HUDEP-2 (cell line): ENCODE measurements around the gene FCSK.
A peak's percentile ranks its signal among the peaks of the same experiment; 100 is the strongest.

Source experiments
- DNase-seq, 76 experiments: peaks; one replicate each; lab custom pipeline; 2025; ENCODE audit not compliant: unreplicated experiment in 76 of 76; lab: John Stamatoyannopoulos, UW

Gene FCSK

GRCh38 chr16:70475054-70475871 is 20.9 kb downstream of the FCSK start:
- DNase-seq: no peak

GRCh38 chr16:70476272-70477020 is 22.1 kb downstream of the FCSK start:
- peak in 5 of 76 experiments; percentile 4 to 34 (median 21) for DNase-seq

DNA sequence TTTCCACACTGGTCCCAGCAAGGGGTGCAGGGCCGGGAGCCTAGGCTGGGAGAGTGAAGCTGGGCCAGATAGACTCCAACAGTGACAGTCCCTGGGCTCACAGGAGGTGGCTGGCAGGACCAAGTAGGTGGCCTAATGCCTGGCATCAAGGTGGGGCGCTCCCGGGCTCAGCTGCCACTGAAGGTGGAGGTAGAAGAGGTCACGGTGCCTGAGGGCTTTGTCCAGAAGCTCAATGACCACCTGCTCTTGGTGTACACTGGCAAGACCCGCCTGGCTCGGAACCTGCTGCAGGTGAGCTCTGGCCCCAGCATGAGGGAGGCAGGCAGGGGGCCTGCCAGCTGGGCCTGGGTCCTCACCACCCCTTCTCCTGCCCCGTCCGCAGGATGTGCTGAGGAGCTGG is 23.8 kb downstream of the FCSK start:
- DNase-seq: no peak

- no peak for DNase-seq
Observed at GRCh38 chr16:70478912-70479341, 24.5 kb downstream of the FCSK start.

- peak in 8 of 76 experiments; percentile 1 to 13 (median 10) for DNase-seq
Observed at GRCh38 chr16:70480127-70481105, 26.0 kb downstream of the FCSK start.

DNA sequence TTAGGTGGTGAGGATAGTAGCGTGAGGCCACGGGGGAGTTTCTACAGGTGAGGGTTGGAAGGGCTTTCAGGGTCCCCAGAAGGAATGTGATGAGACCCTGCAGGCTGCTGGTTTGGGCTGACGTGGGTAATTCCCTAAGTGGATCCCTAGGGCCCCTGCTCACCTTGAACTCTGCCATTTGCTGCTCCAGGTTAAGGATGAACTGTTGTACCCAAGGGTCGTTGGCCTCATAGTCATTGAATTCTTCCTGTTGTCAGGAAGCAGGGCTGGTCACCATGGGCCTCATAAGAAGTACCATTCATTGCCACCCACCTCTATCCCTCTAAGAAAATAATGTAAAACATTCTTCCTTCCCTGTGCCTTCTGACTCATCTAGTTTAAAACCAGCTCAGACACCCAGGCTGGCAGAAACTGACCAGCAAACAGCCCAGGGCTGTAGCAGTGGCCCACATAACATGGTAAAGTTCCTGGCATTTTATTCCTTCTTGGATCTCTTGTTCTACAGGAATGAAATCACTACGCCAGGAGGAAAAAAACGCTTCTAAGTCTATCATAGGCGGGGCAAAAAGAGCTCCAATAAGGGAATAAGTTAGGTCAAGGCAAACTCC is 27.6 kb downstream of the FCSK start:
- no peak for DNase-seq

DNA sequence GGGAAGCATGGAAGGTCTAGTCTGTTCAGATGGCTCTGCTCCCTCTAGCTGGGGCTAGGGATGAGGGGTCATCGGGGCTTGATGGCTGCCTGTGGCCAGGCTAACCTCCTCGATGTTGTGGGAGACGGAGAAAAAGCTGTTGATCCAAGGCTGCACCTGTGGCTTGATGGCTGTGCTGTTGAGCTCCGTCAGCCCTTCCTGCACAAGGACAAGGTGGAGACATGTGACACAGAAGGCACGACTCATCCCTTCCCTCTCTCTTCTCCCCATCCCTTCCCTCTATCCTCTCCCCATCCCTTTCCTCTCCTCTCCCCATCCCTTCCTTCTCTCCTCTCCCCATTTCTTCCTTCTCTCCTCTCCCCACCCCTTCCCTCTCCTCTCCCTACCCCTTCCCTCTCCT is 28.2 kb downstream of the FCSK start:
- DNase-seq: no peak

DNA sequence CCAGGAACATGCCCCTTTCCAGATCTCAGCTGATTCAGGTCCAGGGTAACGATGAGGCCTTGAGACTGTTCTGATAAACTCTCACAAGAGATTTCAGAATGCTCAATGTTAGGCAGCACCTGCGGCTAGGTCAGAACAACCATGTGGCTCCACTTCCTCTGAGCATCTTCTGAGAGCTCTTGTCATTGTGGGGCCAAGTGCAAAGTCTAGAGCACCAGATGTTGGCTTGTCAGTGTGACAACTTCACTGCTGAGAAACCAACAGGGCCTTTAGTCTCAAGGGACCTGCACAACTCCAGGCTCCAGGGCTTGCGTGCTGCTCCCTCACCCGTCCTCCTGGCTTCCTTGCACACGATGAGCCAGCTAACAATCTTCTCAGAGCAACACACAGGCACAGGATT is 29.0 kb downstream of the FCSK start:
- no peak for DNase-seq

- no peak for DNase-seq
Observed at GRCh38 chr16:70484867-70485266, 30.5 kb downstream of the FCSK start.

- DNase-seq: no peak
Observed at GRCh38 chr16:70490261-70490660, 35.9 kb downstream of the FCSK start.

DNA sequence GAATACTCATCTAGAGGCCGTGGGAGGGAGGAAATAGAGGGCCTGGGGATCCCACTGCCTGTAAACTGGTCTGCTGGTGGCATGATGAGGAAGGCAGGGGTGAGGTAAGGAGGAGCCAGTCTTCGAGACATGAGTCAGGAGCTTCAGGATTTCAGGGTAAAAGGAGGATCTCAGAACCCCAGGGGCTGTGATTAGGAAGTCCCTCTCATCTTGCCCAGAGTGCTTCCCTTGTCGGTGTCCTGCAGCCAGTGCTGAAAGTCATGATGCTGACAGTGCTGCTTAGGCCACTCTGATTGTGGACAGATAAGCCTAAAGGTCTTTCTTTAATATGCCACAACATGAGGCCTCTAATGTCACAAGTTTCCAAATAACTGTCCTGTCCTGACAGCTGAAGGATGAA is 39.4 kb downstream of the FCSK start:
- no peak for DNase-seq

DNA sequence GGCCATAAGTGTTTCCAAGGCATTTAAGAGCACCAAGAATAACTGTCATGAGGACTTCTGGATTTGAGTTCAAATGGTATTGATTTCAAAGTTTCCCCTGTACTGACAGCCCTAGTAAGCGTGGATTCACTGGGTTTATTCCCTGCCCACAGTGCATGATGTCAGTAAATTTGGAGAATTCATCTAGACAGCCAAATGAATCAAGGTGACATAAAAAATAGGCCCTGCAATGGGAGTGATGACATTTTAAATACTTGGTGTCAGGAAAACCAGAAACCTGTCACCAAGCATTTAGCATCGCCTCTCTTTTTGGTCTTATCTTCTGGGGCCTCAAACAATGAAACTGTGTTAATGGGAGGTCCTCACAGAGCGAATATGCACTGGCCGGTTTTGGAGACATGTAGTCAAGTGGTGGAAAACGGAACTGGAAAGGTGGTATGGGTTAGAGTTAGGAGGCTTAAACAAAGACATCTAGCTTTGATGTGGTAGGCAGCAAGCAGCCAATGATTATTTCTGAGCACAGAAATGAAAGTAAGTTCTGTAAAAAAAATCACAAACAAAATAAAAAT is 39.9 kb downstream of the FCSK start:
- DNase-seq: no peak

- no peak for DNase-seq
Observed at GRCh38 chr16:70494777-70495176, 40.4 kb downstream of the FCSK start.

DNA sequence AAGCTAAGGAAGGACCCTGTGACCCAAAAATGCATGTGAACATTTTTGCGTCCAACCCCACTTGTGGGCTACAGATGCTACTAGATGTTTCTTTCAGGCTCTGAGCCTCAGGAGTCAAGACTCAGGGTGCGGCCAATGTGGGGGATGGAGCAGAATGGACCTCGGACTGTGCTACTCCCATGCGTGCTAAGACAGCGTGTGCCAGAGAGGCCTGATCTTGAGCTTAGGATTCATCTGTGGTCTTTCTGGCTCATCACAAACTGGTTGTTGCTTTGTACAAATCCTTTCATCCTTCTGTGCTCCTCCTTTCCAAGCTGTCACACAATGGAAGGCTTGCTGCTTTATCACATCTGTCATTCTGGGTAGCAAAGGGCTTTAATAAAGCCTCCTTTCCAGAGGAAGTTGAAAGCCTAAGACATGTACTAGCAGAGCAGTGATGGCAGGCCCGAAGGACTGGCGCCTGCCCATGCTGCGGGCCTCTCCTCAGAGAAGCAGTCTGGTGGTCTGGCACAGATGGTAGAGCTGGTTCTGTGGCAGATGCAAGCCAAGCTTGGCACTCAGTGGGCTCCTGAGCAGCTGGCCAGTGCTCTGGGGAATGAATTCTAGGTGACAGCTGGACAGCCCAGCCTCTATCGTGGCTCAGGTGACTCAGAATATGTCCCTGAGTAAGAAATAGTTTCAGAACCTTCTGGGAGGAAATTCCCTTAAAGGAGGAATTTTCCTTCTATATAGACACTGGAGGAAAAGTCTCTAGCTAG is 41.2 kb downstream of the FCSK start:
- DNase-seq: no peak

DNA sequence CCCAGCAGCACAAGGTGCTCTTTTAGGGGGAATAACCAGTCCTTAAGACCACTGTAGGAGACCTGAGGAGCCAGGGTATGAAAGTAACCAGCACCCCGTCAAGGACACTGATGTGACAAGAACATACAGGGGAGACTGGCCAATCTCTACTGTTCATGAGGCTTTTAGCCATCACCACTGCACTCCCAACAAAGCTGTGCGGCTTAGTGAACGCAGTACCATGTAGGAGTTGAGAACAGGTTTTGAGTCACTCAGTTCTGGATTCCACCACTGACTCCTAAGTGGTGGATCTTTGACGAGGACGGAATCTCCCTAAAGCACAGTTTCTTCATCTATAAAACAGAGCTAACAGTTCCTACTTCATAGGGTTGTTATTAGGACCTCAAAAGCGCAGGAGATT is 42.1 kb downstream of the FCSK start:
- DNase-seq: no peak

- peak in 2 of 76 experiments; percentile 4 to 22 for DNase-seq
Observed at GRCh38 chr16:70508752-70509151, 54.4 kb downstream of the FCSK start.

GRCh38 chr16:70510216-70510615 is 55.8 kb downstream of the FCSK start:
- no peak for DNase-seq

DNA sequence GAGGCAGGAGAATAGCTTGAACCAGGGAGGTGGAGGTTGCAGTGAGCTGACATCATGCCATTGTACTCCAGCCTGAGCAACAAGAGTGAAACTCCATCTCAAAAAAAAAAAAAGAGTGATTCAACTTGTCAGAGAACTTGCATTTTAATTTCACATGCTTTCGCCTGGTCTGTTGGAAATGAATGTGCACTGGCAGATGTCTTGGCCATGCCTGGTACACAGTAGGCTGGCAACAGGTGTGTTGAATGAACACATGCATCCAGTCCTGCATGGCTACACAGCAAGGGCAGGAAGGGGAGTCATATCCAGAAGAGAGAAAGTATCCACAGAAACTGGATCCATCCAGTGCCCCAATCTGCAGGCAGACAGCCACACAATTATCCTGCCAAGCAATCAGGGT is 57.4 kb downstream of the FCSK start:
- no peak for DNase-seq

DNA sequence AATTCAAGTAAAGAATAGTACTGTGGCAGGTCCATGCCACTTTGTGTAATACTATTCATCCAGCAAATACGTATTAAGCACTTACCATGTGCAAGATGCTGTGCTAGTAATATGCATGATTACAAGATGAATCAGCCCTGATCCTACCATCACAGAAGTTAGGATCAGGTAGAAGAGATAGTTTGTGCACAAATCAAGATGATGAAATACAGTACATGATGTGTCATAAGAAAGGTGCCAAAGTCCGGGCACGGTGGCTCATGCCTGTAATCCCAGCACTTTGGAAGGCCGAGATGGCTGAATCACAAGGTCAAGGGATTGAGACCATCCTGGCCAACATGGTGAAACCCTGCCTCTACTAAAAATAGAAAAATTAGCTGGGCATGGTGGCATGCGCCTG is 58.1 kb downstream of the FCSK start:
- DNase-seq: no peak
